GM21526 (cell line): ENCODE results near the gene SCTR.

Experiments
- ATAC-seq: cut with Tn5 transposase; IDR thresholded peaks from one replicate; pipeline ENCODE4 v1.9.1; 2021; ENCODE audit warnings: moderate library complexity; ENCODE audit not compliant: unreplicated experiment, low FRiP score

Gene SCTR

GRCh38 chr2:119453972-119454593 lies 70.2 kb downstream of the SCTR start:
- no peak for ATAC-seq

GRCh38 chr2:119451336-119452050 lies 72.8 kb downstream of the SCTR start:
- ATAC-seq: no peak

GRCh38 chr2:119449521-119449920 lies 74.8 kb downstream of the SCTR start:
- ATAC-seq: no peak

GRCh38 chr2:119448427-119449141 lies 75.7 kb downstream of the SCTR start:
- ATAC-seq: no peak

GRCh38 chr2:119446037-119446436 lies 78.2 kb downstream of the SCTR start:
- ATAC-seq: no peak

- ATAC-seq: no peak
These were observed 81.4 kb downstream of the SCTR start for GRCh38 chr2:119442850-119443249.

GRCh38 chr2:119442226-119442619 lies 82.1 kb downstream of the SCTR start:
- no peak for ATAC-seq

- ATAC-seq: no peak
These were observed 82.7 kb downstream of the SCTR start for GRCh38 chr2:119441376-119442225.

- ATAC-seq: no peak
These were observed 83.4 kb downstream of the SCTR start for GRCh38 chr2:119440873-119441272.

GRCh38 chr2:119440501-119440870 lies 83.8 kb downstream of the SCTR start:
- no peak for ATAC-seq

GRCh38 chr2:119439574-119440500 lies 84.4 kb downstream of the SCTR start:
- no peak for ATAC-seq

GRCh38 chr2:119438726-119439284 lies 85.5 kb downstream of the SCTR start:
- ATAC-seq: no peak

GRCh38 chr2:119438128-119438656 lies 86.1 kb downstream of the SCTR start:
- ATAC-seq: no peak

GRCh38 chr2:119436993-119437772 lies 87.1 kb downstream of the SCTR start:
- ATAC-seq: no peak

GRCh38 chr2:119435953-119436297 lies 88.4 kb downstream of the SCTR start:
- no peak for ATAC-seq

GRCh38 chr2:119435081-119435952 lies 89.0 kb downstream of the SCTR start:
- ATAC-seq: no peak

GRCh38 chr2:119434664-119435063 lies 89.6 kb downstream of the SCTR start:
- ATAC-seq: no peak
